Ascending aorta (tissue), 2 donors: ENCODE data around the gene FXN. TPM values are rescaled to one million over a fixed set of nuclear protein-coding genes. Genes with fewer than 3 reads are reported as not detected.

Experiments
- DNase-seq, 2 donors: peaks; one replicate each; pipeline ENCODE4 v3.0.0-alpha.2; 2019; ENCODE audit warnings: low spot score in 2 of 2
- H3K27ac ChIP-seq, 2 donors: fragments of 200-600 bp; sonication (generic); one replicate each; pipeline ENCODE4 v1.5.1; 2016 to 2017; ENCODE audit warnings: mild to moderate bottlenecking in 1 of 2
- H3K27me3 ChIP-seq: fragments of 200-600 bp; sonication (generic); one replicate; pipeline ENCODE4 v1.5.1; 2017
- H3K36me3 ChIP-seq, 2 donors: fragments of 200-600 bp; sonication (generic); one replicate each; pipeline ENCODE4 v1.5.1; 2016
- H3K4me1 ChIP-seq, 2 donors: fragments of 200-600 bp; sonication (generic); one replicate each; pipeline ENCODE4 v1.5.1; 2016 to 2017; ENCODE audit warnings: mild to moderate bottlenecking in 1 of 2
- H3K4me3 ChIP-seq, 2 donors: fragments of 200-600 bp; sonication (generic); one replicate each; pipeline ENCODE4 v1.5.1; 2016 to 2017; ENCODE audit warnings: mild to moderate bottlenecking in 1 of 2
- H3K9me3 ChIP-seq, 2 donors: fragments of 200-600 bp; sonication (generic); one replicate each; pipeline ENCODE4 v1.5.1; 2016
- intact Hi-C: fragments of 100-400 bp; cut with DNase I; formaldehyde crosslinking; loops from one replicate; pipeline ENCODE4 v1.15.1; 2023
- total RNA-seq: library from RNA; depleted of rRNA; stranded (reverse); fragments of >200 nt; gene quantifications from one replicate; pipeline ENCODE4 v1.1.0, GENCODE V29; 2016
- TF ChIP-seq, protein P1 (sequence below), 3 experiments: fragments of 200-600 bp in 2 of 3; fragments of 450-650 bp in 1 of 3; sonication (generic) in 2 of 3; IDR thresholded peaks; one replicate each; pipeline ENCODE4 v1.5.1; 2016 to 2019; ENCODE audit warnings: antibody characterized with exemption in 3 of 3, mild to moderate bottlenecking in 1 of 3, moderate library complexity in 1 of 3

Gene FXN
- total RNA-seq, 1 donor from 2014 or later, result not detected

DNA sequence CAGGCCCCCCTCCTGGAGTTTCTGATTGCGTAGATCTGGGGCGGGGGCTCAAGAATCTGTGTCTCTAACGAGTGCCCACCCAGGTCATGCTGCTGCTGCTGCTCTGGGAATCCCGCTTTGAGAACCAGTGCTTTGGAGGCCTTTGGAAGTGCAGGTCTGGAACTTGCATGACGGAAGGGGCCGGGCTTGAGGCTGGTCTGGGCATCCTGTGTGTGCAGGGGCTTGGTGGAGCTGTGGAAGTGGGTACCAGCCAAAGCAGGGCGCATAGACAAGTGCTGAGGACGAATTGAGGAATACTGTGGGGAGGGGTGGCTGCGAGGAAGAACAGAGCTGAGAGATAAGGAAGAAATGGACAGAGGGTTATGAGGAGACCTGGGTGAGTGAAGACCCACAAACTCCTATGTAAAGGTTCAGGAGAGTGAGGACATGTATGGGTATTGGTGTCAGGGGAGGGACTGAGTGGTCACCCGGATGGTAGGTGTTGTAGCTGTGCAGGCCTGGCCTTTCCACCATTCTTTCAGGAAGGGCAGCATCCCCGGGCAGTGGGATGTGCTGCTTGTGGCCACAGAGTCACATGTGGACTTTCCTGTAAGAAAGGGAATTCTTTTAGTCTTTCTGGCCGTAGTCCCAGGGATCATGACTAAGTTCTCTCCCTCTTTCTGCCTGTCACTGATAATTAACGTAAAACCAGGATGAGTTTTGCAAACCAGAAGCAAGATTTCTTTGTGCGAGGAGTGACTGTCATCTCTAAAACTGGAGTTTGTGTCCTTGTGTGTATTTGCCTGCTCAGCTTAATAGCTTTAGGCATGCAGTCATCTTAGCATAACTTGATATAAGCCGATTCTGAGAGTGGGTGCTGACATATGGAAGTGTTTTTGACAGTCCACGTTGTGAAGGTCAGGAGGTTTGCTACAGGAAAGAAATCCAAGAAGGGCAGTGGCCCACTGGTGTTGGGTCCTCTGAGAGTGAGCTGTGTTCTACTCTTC, 95.2 kb downstream of the FXN start:
- Histone ChIP-seq H3K27me3 (no peaks in the 10 kb centered on the region), H3K4me3 (no peak overlapping the region), H3K4me1 (peaks cover 15 to 39% of the 10 kb centered on the region in 2 donors), H3K27ac (peak overlapping the region; percentile 57 to 86), H3K36me3 (peaks cover 0 to 5% of the 10 kb centered on the region in 2 donors), H3K9me3 (no peaks in the 10 kb centered on the region)
- TF ChIP-seq, protein P1, sequence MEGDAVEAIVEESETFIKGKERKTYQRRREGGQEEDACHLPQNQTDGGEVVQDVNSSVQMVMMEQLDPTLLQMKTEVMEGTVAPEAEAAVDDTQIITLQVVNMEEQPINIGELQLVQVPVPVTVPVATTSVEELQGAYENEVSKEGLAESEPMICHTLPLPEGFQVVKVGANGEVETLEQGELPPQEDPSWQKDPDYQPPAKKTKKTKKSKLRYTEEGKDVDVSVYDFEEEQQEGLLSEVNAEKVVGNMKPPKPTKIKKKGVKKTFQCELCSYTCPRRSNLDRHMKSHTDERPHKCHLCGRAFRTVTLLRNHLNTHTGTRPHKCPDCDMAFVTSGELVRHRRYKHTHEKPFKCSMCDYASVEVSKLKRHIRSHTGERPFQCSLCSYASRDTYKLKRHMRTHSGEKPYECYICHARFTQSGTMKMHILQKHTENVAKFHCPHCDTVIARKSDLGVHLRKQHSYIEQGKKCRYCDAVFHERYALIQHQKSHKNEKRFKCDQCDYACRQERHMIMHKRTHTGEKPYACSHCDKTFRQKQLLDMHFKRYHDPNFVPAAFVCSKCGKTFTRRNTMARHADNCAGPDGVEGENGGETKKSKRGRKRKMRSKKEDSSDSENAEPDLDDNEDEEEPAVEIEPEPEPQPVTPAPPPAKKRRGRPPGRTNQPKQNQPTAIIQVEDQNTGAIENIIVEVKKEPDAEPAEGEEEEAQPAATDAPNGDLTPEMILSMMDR (IDR thresholded peaks at IDR 0.05), result no peak
- DNase-seq, result no peak
- intact Hi-C loops, result loop anchor here (2.0 kb wide), 2 partner anchors 42 to 52 kb away; no protein-coding TSS in a partner anchor

GRCh38 chr9:69131682-69132081, 96.1 kb downstream of the FXN start:
- H3K36me3 ChIP-seq, result peaks cover 0 to 5% of the 10 kb centered on the region in 2 donors
- peaks cover 15 to 39% of the 10 kb centered on the region in 2 donors for H3K4me1 ChIP-seq
- H3K27ac ChIP-seq, result peak overlapping the region; percentile 57 to 86
- intact Hi-C loops, result loop anchor here (2.0 kb wide), 2 partner anchors 41 to 53 kb away; no protein-coding TSS in a partner anchor
- peak in 1 of 2 donors; percentile 79 for DNase-seq
- TF ChIP-seq, protein P1 (IDR thresholded peaks at IDR 0.05), result no peak
- no peaks in the 10 kb centered on the region for H3K27me3 ChIP-seq
- H3K9me3 ChIP-seq, result no peaks in the 10 kb centered on the region
- H3K4me3 ChIP-seq, result no peak overlapping the region

GRCh38 chr9:69132361-69132760, 96.8 kb downstream of the FXN start:
- peaks cover 15 to 39% of the 10 kb centered on the region in 2 donors for H3K4me1 ChIP-seq
- intact Hi-C loops, result no loop called here
- no peak for DNase-seq
- TF ChIP-seq, protein P1 (IDR thresholded peaks at IDR 0.05), result no peak
- no peaks in the 10 kb centered on the region for H3K9me3 ChIP-seq
- peak overlapping the region; percentile 57 to 86 for H3K27ac ChIP-seq
- H3K27me3 ChIP-seq, result no peaks in the 10 kb centered on the region
- H3K36me3 ChIP-seq, result peaks cover 0 to 5% of the 10 kb centered on the region in 2 donors
- no peak overlapping the region for H3K4me3 ChIP-seq

DNA sequence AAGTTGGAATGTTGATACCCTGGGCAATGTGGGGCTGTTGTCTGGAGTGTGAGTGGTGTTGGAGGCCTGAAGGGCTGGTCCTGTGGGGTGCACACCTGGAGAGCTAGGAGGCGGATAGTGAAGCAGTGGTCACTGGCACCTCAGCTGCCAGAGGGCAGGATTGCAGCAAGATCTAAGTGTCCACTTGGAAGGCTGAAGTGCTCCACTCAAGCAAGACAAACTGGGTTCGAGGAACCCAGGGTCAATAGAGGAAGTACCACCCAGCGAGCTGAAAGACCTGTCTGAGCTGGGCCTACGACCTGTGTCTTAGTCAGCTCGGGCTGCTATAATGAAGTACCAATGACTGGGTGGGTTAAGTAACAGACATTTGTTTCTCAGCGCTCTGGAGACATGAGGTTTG, 98.9 kb downstream of the FXN start:
- TF ChIP-seq, protein P1 (IDR thresholded peaks at IDR 0.05), result no peak

DNA sequence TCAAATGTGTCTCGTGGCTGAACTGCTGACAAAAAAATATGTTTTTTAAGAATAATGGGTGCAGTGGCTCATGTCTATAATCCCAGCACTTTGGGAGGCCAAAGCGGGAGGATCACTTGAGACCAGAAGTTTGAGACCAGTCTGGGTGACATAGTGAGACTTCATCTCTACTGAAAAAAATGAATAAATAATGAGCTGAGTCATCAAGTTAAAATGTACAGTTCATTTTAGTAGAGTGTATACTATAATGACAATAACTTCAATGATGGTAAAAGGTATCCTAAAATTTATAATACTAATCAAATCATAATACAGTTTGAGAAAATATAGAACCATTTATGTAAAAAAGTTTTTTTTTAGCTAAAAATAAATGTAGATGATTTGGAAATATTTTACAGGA, 100.6 kb downstream of the FXN start:
- Histone ChIP-seq H3K27ac (no peak overlapping the region), H3K27me3 (no peaks in the 10 kb centered on the region), H3K36me3 (peaks cover 0 to 5% of the 10 kb centered on the region in 2 donors), H3K4me3 (no peak overlapping the region), H3K4me1 (peaks cover 10 to 24% of the 10 kb centered on the region in 2 donors), H3K9me3 (no peaks in the 10 kb centered on the region)
- TF ChIP-seq, protein P1 (IDR thresholded peaks at IDR 0.05), result no peak
- intact Hi-C loops, result no loop called here
- DNase-seq, result no peak

More for the DNA sequence above, 98.9 kb downstream of the FXN start:
- no peak for DNase-seq
- H3K27me3 ChIP-seq, result no peaks in the 10 kb centered on the region
- peaks cover 15 to 39% of the 10 kb centered on the region in 2 donors for H3K4me1 ChIP-seq
- H3K36me3 ChIP-seq, result peaks cover 0 to 5% of the 10 kb centered on the region in 2 donors
- no peaks in the 10 kb centered on the region for H3K9me3 ChIP-seq
- intact Hi-C loops, result no loop called here
- H3K27ac ChIP-seq, result no peak overlapping the region
- H3K4me3 ChIP-seq, result no peak overlapping the region
